IMR-90 (cell line): ENCODE data around the gene BCL2L2. TPM values are rescaled to one million over a fixed set of nuclear protein-coding genes. Genes with fewer than 3 reads are reported as not detected.

Experiments used
- ATAC-seq: fragments of 200-7000 bp; cut with Tn5 transposase; 2 replicates; pipeline ENCODE4 v1.9.1; 2020; ENCODE audit warnings: low read depth, mild to moderate bottlenecking, moderate library complexity
- BruUV-seq: library from RNA; stranded (reverse); fragments of 400-500 nt; replicated peaks from 2 replicates; lab custom pipeline; 2021; lab: Mats Ljungman, UMichigan
- CTCF ChIA-PET: fragments of 300-600 bp; formaldehyde crosslinking; extraction: SDS; loops from one replicate; lab custom pipeline; 2021; ENCODE audit warnings: antibody characterized with exemption; lab: Yijun Ruan, JAX
- POLR2A ChIA-PET: fragments of 300-600 bp; sonication (Branson Sonifier 250); formaldehyde crosslinking; loops from one replicate; lab custom pipeline; 2022; ENCODE audit warnings: antibody characterized with exemption; ENCODE audit not compliant: unreplicated experiment; lab: Charles Lee
- DNase-seq: peaks from one replicate; pipeline ENCODE4 v3.0.0; 2013
- H2AFZ ChIP-seq: replicated peaks from 2 replicates; pipeline ENCODE3; 2013; ENCODE audit warnings: low read length, mild to moderate bottlenecking; ENCODE audit not compliant: poor library complexity
- H2AK5ac ChIP-seq: 2 replicates; pipeline ENCODE4 v1.6.1; 2013; ENCODE audit warnings: low read depth, low read length, inconsistent platforms
- H2AK9ac ChIP-seq: replicated peaks from 2 replicates; pipeline ENCODE3; 2013; ENCODE audit warnings: mild to moderate bottlenecking, low read depth, low read length, moderate library complexity; ENCODE audit not compliant: poor library complexity
- H2BK120ac ChIP-seq: 2 replicates; pipeline ENCODE4 v1.6.1; 2013; ENCODE audit warnings: low read depth, low read length, inconsistent platforms
- H2BK15ac ChIP-seq: 3 replicates; pipeline ENCODE4 v1.6.1; 2013; ENCODE audit warnings: low read depth, low read length, inconsistent platforms
- H2BK20ac ChIP-seq: 2 replicates; pipeline ENCODE4 v1.6.1; 2013; ENCODE audit warnings: low read depth, mild to moderate bottlenecking, inconsistent platforms, low read length, moderate library complexity
- H2BK5ac ChIP-seq: 2 replicates; pipeline ENCODE4 v1.6.1; 2013; ENCODE audit warnings: mild to moderate bottlenecking, low read depth, low read length, inconsistent platforms; ENCODE audit not compliant: poor library complexity, severe bottlenecking
- H3K14ac ChIP-seq: replicated peaks from 2 replicates; pipeline ENCODE4 v1.6.1; 2013; ENCODE audit warnings: low read depth, low read length, inconsistent platforms
- H3K18ac ChIP-seq: 2 replicates; pipeline ENCODE4 v1.6.1; 2013; ENCODE audit warnings: low read depth, low read length, control low read depth
- H3K23ac ChIP-seq: 2 replicates; pipeline ENCODE4 v1.6.1; 2013; ENCODE audit warnings: low read depth, low read length, inconsistent platforms
- H3K27ac ChIP-seq: 2 replicates; pipeline ENCODE4 v1.5.1; 2013; ENCODE audit warnings: mild to moderate bottlenecking, control low read depth, low read length; ENCODE audit not compliant: insufficient read depth
- H3K27me3 ChIP-seq: 2 replicates; pipeline ENCODE4 v1.6.1; 2013; ENCODE audit warnings: low read length; ENCODE audit not compliant: control insufficient read depth, insufficient read depth
- H3K36me3 ChIP-seq: 2 replicates; pipeline ENCODE4 v1.6.1; 2013; ENCODE audit warnings: low read length, mixed read lengths; ENCODE audit not compliant: control insufficient read depth, insufficient read depth
- H3K4ac ChIP-seq: 2 replicates; pipeline ENCODE4 v1.6.1; 2013; ENCODE audit warnings: low read depth, low read length, inconsistent platforms
- H3K4me1 ChIP-seq: 2 replicates; pipeline ENCODE4 v1.6.1; 2013; ENCODE audit warnings: low read length, mixed read lengths; ENCODE audit not compliant: control insufficient read depth, insufficient read depth
- H3K4me2 ChIP-seq: 2 replicates; pipeline ENCODE4 v1.6.1; 2013; ENCODE audit warnings: low read depth, mild to moderate bottlenecking, control low read depth, low read length, moderate library complexity
- H3K4me3 ChIP-seq: 2 replicates; pipeline ENCODE4 v1.5.1; 2013; ENCODE audit warnings: low read depth, mild to moderate bottlenecking, control low read depth, low read length, moderate library complexity; ENCODE audit not compliant: insufficient read depth
- H3K56ac ChIP-seq: 2 replicates; pipeline ENCODE4 v1.6.1; 2013; ENCODE audit warnings: low read length, inconsistent platforms; ENCODE audit not compliant: insufficient read depth; ENCODE audit errors: extremely low read depth
- H3K79me1 ChIP-seq, 2 experiments: 2 replicates each; pipeline ENCODE4 v1.6.1; 2013; ENCODE audit warnings: low read length in 2 of 2, inconsistent platforms in 1 of 2, low read depth in 1 of 2
- H3K9ac ChIP-seq: 2 replicates; pipeline ENCODE4 v1.6.1; 2013; ENCODE audit warnings: low read depth, low read length, control low read depth
- H3K9me1 ChIP-seq: 2 replicates; pipeline ENCODE4 v1.6.1; 2013; ENCODE audit warnings: low read length, inconsistent platforms; ENCODE audit not compliant: insufficient read depth
- H3K9me3 ChIP-seq: 2 replicates; pipeline ENCODE4 v1.6.1; 2013; ENCODE audit warnings: low read length; ENCODE audit not compliant: control insufficient read depth, insufficient read depth
- H4K20me1 ChIP-seq: 2 replicates; pipeline ENCODE4 v1.6.1; 2013; ENCODE audit warnings: low read length, inconsistent platforms; ENCODE audit not compliant: insufficient read depth
- H4K5ac ChIP-seq: 2 replicates; pipeline ENCODE4 v1.6.1; 2013; ENCODE audit warnings: mild to moderate bottlenecking, low read depth, low read length, control low read depth
- H4K8ac ChIP-seq, 2 experiments: 2 replicates each; pipeline ENCODE4 v1.6.1; 2013; ENCODE audit warnings: low read depth in 2 of 2, low read length in 2 of 2, control low read depth in 1 of 2, inconsistent platforms in 1 of 2
- H4K91ac ChIP-seq: 2 replicates; pipeline ENCODE4 v1.6.1; 2013; ENCODE audit warnings: low read depth, low read length, inconsistent platforms; ENCODE audit not compliant: insufficient read depth
- BHLHE40 ChIP-seq: fragments of 150-350 bp; IDR thresholded peaks from 2 replicates; pipeline ENCODE4 v1.6.1; 2016; ENCODE audit warnings: mild to moderate bottlenecking, low read depth, low read length
- MAFK ChIP-seq: IDR thresholded peaks from 2 replicates; pipeline ENCODE4 v1.6.1; 2012; ENCODE audit warnings: low read depth, low read length, improper control_type of control experiment
- NFE2L2 ChIP-seq: fragments of 150-350 bp; IDR thresholded peaks from 2 replicates; pipeline ENCODE4 v1.6.1; 2016; ENCODE audit warnings: low read depth, mild to moderate bottlenecking, low read length
- RAD21 ChIP-seq: IDR thresholded peaks from 2 replicates; pipeline ENCODE4 v1.6.1; 2012; ENCODE audit warnings: low read length, improper control_type of control experiment
- WGBS, 2 experiments: methylation state at CpG; one replicate each; pipeline versions ENCODE4 v1.1.5 to v1.1.7; 2013; ENCODE audit warnings: missing lambda C conversion rate in 2 of 2; ENCODE audit not compliant: insufficient read length in 1 of 2; ENCODE audit errors: extremely low coverage in 2 of 2; 5-methylcytosine and 5-hydroxymethylcytosine counted together
- dilution Hi-C: fragments of 300-500 bp; cut with HindIII; formaldehyde crosslinking; loops from one replicate; pipeline ENCODE4 v1.14.3; 2018; ENCODE audit warnings: low sequenced_read_pairs; ENCODE audit not compliant: unreplicated experiment
- in situ Hi-C: fragments of 300-500 bp; cut with MboI; formaldehyde crosslinking; loops from 3 replicates; pipeline ENCODE4 v1.14.3; 2019; ENCODE audit warnings: low sequenced_read_pairs, inconsistent platforms, mixed read lengths
- intact Hi-C: fragments of 100-400 bp; cut with micrococcal nuclease; formaldehyde crosslinking; loops from 2 replicates; pipeline ENCODE4 v1.10.0; 2022
- polyA plus RNA-seq, 3 experiments: library from polyadenylated mRNA; depleted of rRNA; stranded (reverse); fragments of >200 nt; gene quantifications; 2 replicates each; pipeline ENCODE4 v1.2.3, GENCODE V29; 2012; ENCODE audit warnings: low replicate concordance in 1 of 3
- total RNA-seq: library from RNA; depleted of rRNA; stranded (reverse); fragments of >200 nt; gene quantifications from 2 replicates; pipeline ENCODE4 v1.2.3, GENCODE V29; 2012

The BCL2L2 gene
- total and polyA plus RNA-seq, 2 of the 4 experiments (the other 2 are of a cell fraction) = 14.5 to 40.9 TPM

DNA sequence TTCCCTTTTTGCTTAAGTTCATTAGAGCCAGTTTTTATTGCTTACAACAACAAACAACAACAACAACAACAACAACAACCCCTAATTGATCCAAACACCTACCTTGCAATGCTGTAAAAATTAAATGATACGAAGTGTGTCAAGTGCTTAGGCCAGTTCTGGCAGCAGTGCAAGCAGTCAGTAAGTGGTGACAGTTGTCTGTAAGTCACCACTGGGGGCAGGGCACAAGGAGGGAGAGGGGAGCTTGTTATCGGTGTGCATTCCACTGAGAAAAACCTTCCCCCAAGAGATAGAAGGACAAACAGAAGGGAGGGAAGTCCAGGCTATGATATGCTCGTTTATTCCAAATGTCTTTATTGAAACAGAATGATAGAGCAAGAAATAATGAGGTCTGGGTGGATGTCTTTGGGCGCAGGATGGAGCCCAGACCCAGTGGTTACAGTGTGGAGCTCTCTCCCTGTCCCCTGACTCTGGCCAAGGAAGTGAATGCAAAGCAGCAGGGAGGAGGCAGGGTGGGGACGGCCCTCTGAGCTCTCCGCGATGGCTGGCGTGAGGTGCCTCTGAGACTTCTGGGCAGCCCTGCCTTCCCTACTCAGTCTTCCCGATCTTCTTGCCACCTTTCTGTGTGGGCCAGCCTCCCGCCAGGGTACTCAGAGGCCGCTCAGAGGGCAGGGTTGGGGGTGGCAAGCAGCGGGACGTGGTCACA lies 39.5 kb downstream of the BCL2L2 start:
- ChIA-PET POLR2A (no interaction called here), CTCF (interaction anchor here (1.0 kb wide), 1 partner anchor 24 kb away, joined by 4 read pairs; the partner anchor contains the start of gene PABPN1)
- dilution Hi-C loops (no loop called here), intact Hi-C loops (no loop called here), in situ Hi-C loops (no loop called here)
- Histone ChIP-seq H4K8ac (no peak overlapping the region), H3K4me3 (no peak overlapping the region), H3K27me3 (peaks cover 2% of the 10 kb centered on the region; the same call in 1 of the 2 replicates), H2AFZ (no peak overlapping the region), H3K56ac (no peak overlapping the region), H3K9me1 (no peaks in the 10 kb centered on the region), H2AK5ac (no peak overlapping the region), H2AK9ac (no peak overlapping the region), H3K23ac (no peak overlapping the region), H2BK15ac (no peak overlapping the region), H2BK20ac (no peak overlapping the region), H3K4me2 (no peak overlapping the region), H2BK120ac (no peak overlapping the region), H3K18ac (no peak overlapping the region), H3K4me1 (no peaks in the 10 kb centered on the region), H3K9ac (no peak overlapping the region), H4K91ac (no peak overlapping the region), H4K20me1 (no peaks in the 10 kb centered on the region), H4K5ac (no peak overlapping the region), H3K36me3 (peaks cover 10% of the 10 kb centered on the region), H3K9me3 (no peaks in the 10 kb centered on the region), H3K27ac (no peak overlapping the region), H3K79me1 (no peaks in the 10 kb centered on the region; a peak in 1 of 4 replicates), H3K4ac (no peak overlapping the region), H2BK5ac (no peak overlapping the region), H3K14ac (no peak overlapping the region)
- DNase-seq (no peak), ATAC-seq (no peak)
- TF ChIP-seq RAD21 = no peak
- TF ChIP-seq MAFK = no peak
- no peak for TF ChIP-seq NFE2L2
- TF ChIP-seq BHLHE40 = no peak
- BruUV-seq = no TSS peak
- WGBS, 2 experiments = 70% methylated on average over 3 of the region's 13 CpGs; no CpG with 5 or more reads in 1 of the 2 experiments
